ENCODE measurements around the gene ASB7.
"Not testable (repeated sequence)": the region's sequence is repeated elsewhere in the genome, so short reads cannot be mapped to it uniquely, and the experiment has no call there.

ASB7 gene

GRCh38 chr15:100602064-100602822 lies at the start of gene ASB7, which contains the start of gene LINS1:
TSS of gene ASB7 (plus strand) at chr15:100602589. CDS start at chr15:100612217, 9,628 bp downstream.
TSS of gene LINS1 (minus strand) at chr15:100602184. CDS start at chr15:100580842, 21,342 bp downstream.
- DNase-seq = peak; percentile 99

GRCh38 chr15:100553468-100553867 lies 48.9 kb upstream of the ASB7 start:
- no peak for DNase-seq

GRCh38 chr15:100558771-100559254 lies 43.6 kb upstream of the ASB7 start:
- no peak for DNase-seq

GRCh38 chr15:100559330-100559729 lies 43.1 kb upstream of the ASB7 start:
- DNase-seq = no peak

- no peak for DNase-seq
Observed at GRCh38 chr15:100560323-100560722, 42.1 kb upstream of the ASB7 start.

- DNase-seq = no peak
Observed at GRCh38 chr15:100565591-100565990, 36.8 kb upstream of the ASB7 start.

- DNase-seq = no peak
Observed at GRCh38 chr15:100566850-100567628, 35.4 kb upstream of the ASB7 start.

GRCh38 chr15:100569391-100569790 lies 33.0 kb upstream of the ASB7 start:
- DNase-seq = no peak

GRCh38 chr15:100570275-100570674 lies 32.1 kb upstream of the ASB7 start:
- no peak for DNase-seq

- no peak for DNase-seq
Observed at GRCh38 chr15:100570735-100571313, 31.6 kb upstream of the ASB7 start.

GRCh38 chr15:100571592-100572167 lies 30.7 kb upstream of the ASB7 start:
- DNase-seq = no peak

- no peak for DNase-seq
Observed at GRCh38 chr15:100572362-100572983, 29.9 kb upstream of the ASB7 start.

GRCh38 chr15:100573526-100573925 lies 28.9 kb upstream of the ASB7 start:
- no peak for DNase-seq

- no peak for DNase-seq
Observed at GRCh38 chr15:100580414-100580813, 22.0 kb upstream of the ASB7 start.

- DNase-seq = no peak
Observed at GRCh38 chr15:100588638-100589242, 13.6 kb upstream of the ASB7 start.

GRCh38 chr15:100591163-100591562 lies 11.2 kb upstream of the ASB7 start:
- not testable (repeated sequence) for DNase-seq

GRCh38 chr15:100591835-100592234 lies 10.6 kb upstream of the ASB7 start:
- DNase-seq = no peak

GRCh38 chr15:100592898-100593297 lies 9.5 kb upstream of the ASB7 start:
- DNase-seq = no peak

GRCh38 chr15:100593431-100593830 lies 9.0 kb upstream of the ASB7 start:
- DNase-seq = no peak

GRCh38 chr15:100595964-100596363 lies 6.4 kb upstream of the ASB7 start:
- DNase-seq = no peak

GRCh38 chr15:100596792-100597191 lies 5.6 kb upstream of the ASB7 start:
- DNase-seq = peak; percentile 94

GRCh38 chr15:100597862-100598261 lies 4.5 kb upstream of the ASB7 start:
- DNase-seq = no peak

Data from activated CD8-positive, alpha-beta memory T cell treated with anti-CD3 and anti-CD28 coated beads, Interleukin-2, amount 50 U/mL, for 4 hours (primary cell).